ENCODE data around the gene PTP4A1. TPM values are rescaled to one million over a fixed set of nuclear protein-coding genes. Genes with fewer than 3 reads are reported as not detected.
"Not testable (repeated sequence)": the region's sequence is repeated elsewhere in the genome, so short reads cannot be mapped to it uniquely, and the experiment has no call there.

PTP4A1 gene
- 10 to 100 TPM; 21.4 to 56.6 (median 42.2) TPM for total RNA-seq
- polyA plus RNA-seq = 100 to 1,000 TPM in 1 of 3 donors, 10 to 100 TPM in 2; 39.5 to 173 (median 63.1) TPM

DNA sequence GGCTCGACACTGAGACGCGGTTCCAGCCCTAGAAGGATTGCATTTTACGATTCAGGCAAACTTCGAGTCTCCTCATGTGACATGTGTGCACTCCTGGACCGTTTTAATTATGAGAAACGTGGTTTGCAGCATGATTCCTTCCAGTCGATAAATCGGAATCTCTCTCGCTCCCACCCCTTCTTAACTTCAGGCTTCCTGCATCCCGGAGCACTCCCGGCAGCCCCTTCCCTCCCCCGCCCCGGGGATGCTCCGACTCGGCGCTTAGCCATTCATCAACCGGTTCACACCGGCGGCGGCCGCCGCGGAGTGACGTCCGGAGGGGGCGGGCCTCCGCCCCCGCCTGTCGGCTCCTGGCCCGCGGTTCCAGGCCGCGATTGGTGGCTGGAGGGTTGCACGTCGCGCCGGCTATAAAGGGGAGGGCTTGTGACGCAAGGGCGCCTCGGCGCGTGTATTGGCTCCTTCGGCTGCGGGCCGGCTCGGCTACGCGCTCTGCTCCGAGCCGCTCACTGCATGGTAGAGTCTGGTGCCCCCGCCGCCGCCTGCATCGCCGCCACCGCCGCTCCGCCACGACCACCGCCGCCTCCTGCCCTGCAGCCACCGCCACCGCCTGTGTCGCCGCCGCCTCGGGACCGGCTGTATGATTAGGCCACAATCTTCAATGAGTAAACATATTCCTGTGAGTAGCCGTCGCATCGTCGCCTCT, at the start of gene PTP4A1, which contains the start of gene LOC128125822:
PTP4A1 (plus strand) TSS at position 437 of the 703 bp plus-strand sequence. CDS start 4,401 bp downstream, outside the sequence.
LOC128125822 (plus strand) TSS at position 437 of the 703 bp plus-strand sequence.
- peak within 1 kb of the TSS; percentile 81 to 100 (median 95) for H3K4me3 ChIP-seq
- intact Hi-C loops (cut with DNase I) = loop anchor here (2.0 kb wide), 4 partner anchors 61 to 219 kb away; partner anchors contain the start of gene PHF3
- TF ChIP-seq POLR2AphosphoS5 (IDR thresholded peaks at IDR 0.05) = peak; percentile 97 to 99 (median 98)
- peak; percentile 90 to 97 for TF ChIP-seq POLR2A (IDR thresholded peaks at IDR 0.05)
- TF ChIP-seq, protein P1, sequence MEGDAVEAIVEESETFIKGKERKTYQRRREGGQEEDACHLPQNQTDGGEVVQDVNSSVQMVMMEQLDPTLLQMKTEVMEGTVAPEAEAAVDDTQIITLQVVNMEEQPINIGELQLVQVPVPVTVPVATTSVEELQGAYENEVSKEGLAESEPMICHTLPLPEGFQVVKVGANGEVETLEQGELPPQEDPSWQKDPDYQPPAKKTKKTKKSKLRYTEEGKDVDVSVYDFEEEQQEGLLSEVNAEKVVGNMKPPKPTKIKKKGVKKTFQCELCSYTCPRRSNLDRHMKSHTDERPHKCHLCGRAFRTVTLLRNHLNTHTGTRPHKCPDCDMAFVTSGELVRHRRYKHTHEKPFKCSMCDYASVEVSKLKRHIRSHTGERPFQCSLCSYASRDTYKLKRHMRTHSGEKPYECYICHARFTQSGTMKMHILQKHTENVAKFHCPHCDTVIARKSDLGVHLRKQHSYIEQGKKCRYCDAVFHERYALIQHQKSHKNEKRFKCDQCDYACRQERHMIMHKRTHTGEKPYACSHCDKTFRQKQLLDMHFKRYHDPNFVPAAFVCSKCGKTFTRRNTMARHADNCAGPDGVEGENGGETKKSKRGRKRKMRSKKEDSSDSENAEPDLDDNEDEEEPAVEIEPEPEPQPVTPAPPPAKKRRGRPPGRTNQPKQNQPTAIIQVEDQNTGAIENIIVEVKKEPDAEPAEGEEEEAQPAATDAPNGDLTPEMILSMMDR (IDR thresholded peaks at IDR 0.05) = no peak
- peak; percentile 55 to 97 (median 88) for TF ChIP-seq EP300 (IDR thresholded peaks at IDR 0.05)
- peaks cover 0 to 9% (median 7%) of the 10 kb centered on the region in 4 donors for H3K36me3 ChIP-seq
- 0% methylated on average over 73 of the region's 73 CpGs for WGBS, 2 donors
- H3K27ac ChIP-seq = peak within 1 kb of the TSS; percentile 97 to 100 (median 100)
- no peaks in the 10 kb centered on the region for H3K9me3 ChIP-seq
- peak; percentile 99 for DNase-seq
- H3K4me1 ChIP-seq = peaks cover 0 to 40% (median 21%) of the 10 kb centered on the region in 4 donors
- H3K27me3 ChIP-seq = no peaks in the 10 kb centered on the region

DNA sequence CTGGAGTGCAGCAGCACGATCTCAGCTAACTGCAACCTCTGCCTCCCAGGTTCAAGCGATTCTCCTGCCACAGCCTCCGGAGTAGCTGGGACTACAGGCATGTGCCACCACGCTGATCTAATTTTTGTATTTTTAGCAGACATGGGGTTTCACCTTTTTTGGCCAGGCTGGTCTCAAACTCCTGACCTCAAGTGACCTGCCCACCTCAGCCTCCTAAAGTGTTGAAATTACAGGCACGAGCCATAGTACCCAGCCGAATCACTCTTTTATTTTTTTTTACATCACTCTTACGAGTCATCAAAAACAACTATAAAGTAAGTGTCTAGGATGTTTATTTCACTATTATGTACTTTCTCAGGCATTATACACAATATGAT, 49.4 kb upstream of the PTP4A1 start:
- WGBS, 2 donors = 77 to 86% methylated on average over 7 of the region's 7 CpGs
- H3K4me3 ChIP-seq; H3K36me3 ChIP-seq; H3K27me3 ChIP-seq; DNase-seq; H3K4me1 ChIP-seq; intact Hi-C loops (cut with DNase I); H3K27ac ChIP-seq; H3K9me3 ChIP-seq: not testable (repeated sequence)

- peaks cover 0 to 12% (median 9%) of the 10 kb centered on the region in 4 donors for H3K4me1 ChIP-seq
- DNase-seq = no peak
- no peak overlapping the region for H3K4me3 ChIP-seq
- no peaks in the 10 kb centered on the region for H3K27me3 ChIP-seq
- 97% methylated on average over 4 of the region's 4 CpGs for WGBS, 2 donors
- H3K9me3 ChIP-seq = no peaks in the 10 kb centered on the region
- H3K36me3 ChIP-seq = no peaks in the 10 kb centered on the region
- intact Hi-C loops (cut with DNase I) = no loop called here
- TF ChIP-seq POLR2AphosphoS5 (IDR thresholded peaks at IDR 0.05) (no peak), POLR2A (IDR thresholded peaks at IDR 0.05) (no peak), EP300 (IDR thresholded peaks at IDR 0.05) (no peak)
- TF ChIP-seq, protein P1 (IDR thresholded peaks at IDR 0.05) = no peak
- no peak overlapping the region for H3K27ac ChIP-seq
Measured at GRCh38 chr6:63523630-63524029, 48.6 kb upstream of the PTP4A1 start.

DNA sequence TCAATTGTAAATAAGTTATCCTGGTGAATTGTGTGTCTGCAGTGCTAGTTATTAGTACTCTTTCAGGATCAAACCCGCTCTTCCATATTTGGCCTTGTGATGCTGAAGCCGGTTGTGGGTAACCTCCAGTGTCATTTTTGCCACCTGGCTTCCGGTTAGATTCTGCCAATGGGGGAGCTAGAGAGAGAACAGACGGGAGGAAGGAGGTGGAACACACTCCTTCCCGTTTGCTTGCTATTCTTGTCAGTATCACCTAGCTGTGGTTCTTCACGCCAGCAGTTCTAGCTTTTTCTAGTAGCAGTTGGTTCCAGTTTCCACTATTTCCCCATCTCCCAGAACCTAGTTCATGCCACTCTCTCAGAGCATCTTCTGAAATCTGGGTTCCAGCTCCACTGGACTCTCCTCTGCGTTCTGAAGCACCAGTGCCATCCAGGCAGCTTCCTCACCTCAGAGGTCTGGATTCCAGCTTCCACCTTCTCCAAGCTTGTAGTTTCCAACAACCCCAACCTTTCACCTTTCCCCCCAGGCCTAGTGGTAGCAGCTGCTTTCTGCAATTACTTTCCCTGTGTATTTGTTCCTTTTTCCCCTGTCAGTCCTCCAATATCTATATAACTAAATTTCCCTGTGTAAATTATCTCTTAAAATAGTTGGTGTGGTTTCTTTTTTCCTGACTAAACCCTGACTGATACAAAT, 46.9 kb upstream of the PTP4A1 start:
- no peaks in the 10 kb centered on the region for H3K27me3 ChIP-seq
- TF ChIP-seq EP300 (IDR thresholded peaks at IDR 0.05) (no peak), POLR2A (IDR thresholded peaks at IDR 0.05) (no peak)
- TF ChIP-seq, protein P1 (IDR thresholded peaks at IDR 0.05) = no peak
- H3K9me3 ChIP-seq = no peaks in the 10 kb centered on the region
- no peaks in the 10 kb centered on the region for H3K36me3 ChIP-seq
- WGBS, 2 donors = 86 to 87% methylated on average over 7 of the region's 7 CpGs
- H3K4me3 ChIP-seq = no peak overlapping the region
- intact Hi-C loops (cut with DNase I) = no loop called here
- no peak overlapping the region for H3K27ac ChIP-seq
- no peak for DNase-seq
- peaks cover 0 to 12% (median 9%) of the 10 kb centered on the region in 4 donors for H3K4me1 ChIP-seq

GRCh38 chr6:63526931-63527330, 45.3 kb upstream of the PTP4A1 start:
- TF ChIP-seq, protein P1 (IDR thresholded peaks at IDR 0.05) = no peak
- TF ChIP-seq POLR2AphosphoS5 (IDR thresholded peaks at IDR 0.05) = no peak
- TF ChIP-seq POLR2A (IDR thresholded peaks at IDR 0.05) = no peak
- TF ChIP-seq EP300 (IDR thresholded peaks at IDR 0.05) = no peak
- no peaks in the 10 kb centered on the region for H3K9me3 ChIP-seq
- no peak overlapping the region for H3K4me3 ChIP-seq
- no peaks in the 10 kb centered on the region for H3K27me3 ChIP-seq
- peaks cover 0 to 12% (median 9%) of the 10 kb centered on the region in 4 donors for H3K4me1 ChIP-seq
- no peak for DNase-seq
- intact Hi-C loops (cut with DNase I) = no loop called here
- no peak overlapping the region for H3K27ac ChIP-seq
- no peaks in the 10 kb centered on the region for H3K36me3 ChIP-seq
